ENCODE results near the gene CACTIN.
"Not testable (repeated sequence)": the region's sequence is repeated elsewhere in the genome, so short reads cannot be mapped to it uniquely, and the experiment has no call there.

The CACTIN gene

DNA sequence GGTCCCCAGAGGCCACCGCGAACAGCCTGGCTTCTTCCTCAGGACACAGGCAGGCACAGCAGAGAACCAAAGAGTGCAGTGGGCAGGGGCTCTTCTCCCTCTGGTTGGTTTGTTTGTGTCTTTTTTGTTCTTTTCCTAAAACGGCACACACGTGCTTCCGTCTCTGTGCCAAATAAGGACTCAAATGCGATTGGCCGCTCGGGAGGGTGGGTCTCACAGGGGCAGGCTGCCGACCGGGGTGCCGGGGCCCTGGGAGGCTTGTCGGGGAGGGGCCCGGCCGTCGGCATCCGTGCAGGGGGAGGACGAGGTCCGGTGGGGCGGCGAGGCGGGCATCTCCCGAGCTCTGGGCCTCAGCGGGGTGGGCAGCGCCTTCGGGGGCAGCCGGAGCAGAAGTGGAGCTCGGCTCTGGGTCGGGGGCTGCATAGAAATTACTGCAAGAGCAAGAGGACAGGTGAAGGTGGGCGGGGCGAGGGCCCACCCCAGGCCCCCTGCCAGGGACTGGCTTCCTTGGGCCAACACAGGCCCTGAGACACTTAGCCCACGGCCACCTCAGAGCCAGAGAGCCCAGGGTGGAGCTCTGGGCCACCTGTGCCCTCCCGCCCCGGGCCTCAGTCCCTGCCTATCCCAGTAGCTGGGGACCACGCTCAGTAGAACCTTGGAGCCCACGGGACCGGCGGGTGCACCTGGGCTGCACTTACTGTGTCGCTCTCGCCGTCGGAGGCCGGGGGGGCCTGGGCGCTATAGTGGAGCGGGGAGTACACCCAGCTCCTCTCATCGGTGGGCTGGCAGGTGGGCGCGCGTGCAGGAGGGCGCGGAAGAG is 6.4 kb upstream of the CACTIN start:
- no peak overlapping the region for H3K27ac ChIP-seq

DNA sequence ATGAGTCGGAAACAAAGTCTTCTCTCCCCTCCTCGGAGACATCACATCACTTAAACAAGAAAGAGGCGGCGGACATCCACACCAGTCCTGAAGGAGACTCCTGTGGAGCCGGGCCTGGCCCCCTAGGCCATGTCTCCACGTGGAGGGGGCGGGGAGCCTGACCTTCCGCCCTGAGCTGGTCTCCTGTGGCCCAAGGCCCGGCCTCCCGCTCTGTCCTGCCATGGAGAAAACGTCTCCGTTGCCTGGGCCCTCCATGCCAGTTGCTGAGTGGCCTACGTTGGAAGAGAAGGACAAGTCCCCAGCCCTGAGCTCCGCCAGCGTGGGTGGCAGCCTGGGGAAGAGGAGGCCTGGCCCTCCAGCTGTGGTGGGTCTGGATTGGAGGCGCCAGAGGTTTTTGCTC is 5.5 kb upstream of the CACTIN start:
- H3K27ac ChIP-seq: no peak overlapping the region
- no peak for DNase-seq (ENCODE audit: low read depth, low spot score)

More for the DNA sequence above, 6.4 kb upstream of the CACTIN start:
- no peak for DNase-seq (ENCODE audit: low read depth, low spot score)

DNA sequence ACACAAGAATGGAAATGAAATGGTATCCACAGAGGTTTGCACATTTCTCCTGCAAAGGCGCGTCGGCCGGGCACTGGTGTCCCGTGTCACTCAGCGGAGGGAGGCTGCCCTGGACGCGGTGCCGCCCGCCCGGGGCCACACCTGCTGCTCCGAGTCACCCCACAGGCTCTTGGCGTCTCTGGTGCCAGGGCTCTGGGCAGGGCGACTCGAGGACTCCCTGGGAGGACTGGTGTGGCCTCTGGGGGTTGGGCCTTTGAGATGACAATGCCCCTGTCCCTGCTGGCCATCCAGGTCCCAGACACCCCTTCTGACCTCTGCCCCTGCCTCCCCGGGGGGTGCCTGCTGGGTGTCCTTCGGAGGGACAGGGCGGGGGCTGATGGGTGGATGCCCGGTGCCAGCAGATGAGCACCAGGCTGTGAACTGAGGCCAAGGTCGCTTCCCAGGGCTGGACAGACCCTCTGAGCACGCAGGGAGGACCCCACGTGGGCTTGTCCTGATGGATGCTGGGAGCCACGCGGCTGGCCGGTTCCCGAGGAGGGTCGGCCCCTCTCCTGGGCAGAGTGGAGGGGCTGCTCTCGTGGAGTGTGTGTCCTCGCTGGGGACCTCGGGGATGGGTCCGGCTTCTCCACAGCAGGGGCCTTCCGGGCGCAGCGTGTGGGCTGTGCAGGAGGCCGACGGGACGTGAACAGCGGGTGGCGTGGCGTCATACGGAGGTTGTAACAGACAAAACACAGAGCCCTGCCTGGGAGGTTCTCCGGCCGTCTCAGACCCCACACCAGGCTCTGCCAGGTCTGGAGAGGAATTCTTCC is 4.7 kb upstream of the CACTIN start:
- no peak for DNase-seq (ENCODE audit: low read depth, low spot score)
- H3K27ac ChIP-seq: no peak overlapping the region

DNA sequence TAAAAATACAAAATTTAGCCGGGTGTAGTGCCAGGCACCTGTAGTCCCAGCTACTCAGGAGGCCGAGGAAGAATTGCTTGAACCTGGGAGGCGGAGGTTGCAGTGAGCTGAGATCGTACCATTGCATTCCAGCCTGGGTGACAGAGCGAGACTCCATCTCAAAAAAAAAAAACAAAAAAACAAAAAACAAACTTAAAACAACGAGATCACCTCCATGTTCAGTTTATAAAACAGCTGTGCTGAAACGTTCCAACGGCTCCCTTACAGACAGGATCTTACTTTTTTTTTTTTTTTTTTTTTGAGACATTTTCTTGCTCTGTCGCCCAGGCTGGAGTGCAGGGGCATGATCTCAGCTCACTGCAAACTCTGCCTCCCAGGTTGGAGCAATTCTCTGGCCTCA is 2.2 kb upstream of the CACTIN start:
- not testable (repeated sequence) for H3K27ac ChIP-seq; DNase-seq (ENCODE audit: low read depth, low spot score)

DNA sequence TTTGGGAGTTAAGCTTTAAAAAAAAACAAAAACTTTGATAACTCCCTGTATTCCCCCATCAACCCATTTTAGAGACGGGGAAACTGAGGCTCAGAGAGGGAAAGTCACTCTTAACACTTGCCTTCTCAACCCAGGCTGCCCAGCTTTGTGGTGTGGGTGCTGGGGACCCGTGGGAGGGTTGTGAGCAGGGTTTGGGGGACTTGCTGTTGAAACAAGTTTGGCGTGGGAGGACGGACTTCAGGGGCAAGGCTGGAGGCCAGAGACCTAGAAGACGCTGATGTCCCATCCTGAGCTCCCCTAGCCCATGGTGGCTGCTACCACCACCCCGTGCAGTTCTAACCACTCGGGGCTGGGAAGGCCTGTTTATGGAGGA is 747 bp upstream of the CACTIN start:
- no peak for DNase-seq (ENCODE audit: low read depth, low spot score)
- peak overlapping the region; percentile 88 for H3K27ac ChIP-seq

GRCh38 chr19:3625996-3626472 is 556 bp downstream of the CACTIN start:
- DNase-seq (ENCODE audit: low read depth, low spot score): no peak
- peak overlapping the region; percentile 88 for H3K27ac ChIP-seq

GRCh38 chr19:3623716-3624115 is 2.9 kb downstream of the CACTIN start:
- DNase-seq (ENCODE audit: low read depth, low spot score): no peak
- no peak overlapping the region for H3K27ac ChIP-seq

GRCh38 chr19:3622224-3622623 is 4.4 kb downstream of the CACTIN start:
- DNase-seq (ENCODE audit: low read depth, low spot score): no peak

DNA sequence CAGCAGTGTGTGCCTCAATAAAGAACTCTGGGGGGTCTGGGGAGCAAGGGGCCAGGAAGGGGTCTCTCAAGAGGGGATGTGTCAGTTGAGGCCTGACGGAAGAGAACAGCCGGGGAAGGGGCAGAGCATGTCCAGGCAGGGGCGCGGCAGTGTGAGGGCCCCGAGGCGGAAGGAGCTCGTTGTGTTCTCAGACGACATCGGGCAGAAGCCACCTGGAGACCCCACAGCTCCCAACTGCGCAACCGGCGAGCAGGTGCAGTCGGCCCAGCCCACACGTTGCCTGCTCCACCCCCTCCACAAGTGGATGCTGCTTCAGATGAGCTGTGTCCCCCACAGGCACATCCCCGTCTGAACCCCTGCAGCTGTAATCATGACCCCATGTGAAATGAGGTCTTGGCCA is 4.9 kb downstream of the CACTIN start:
- no peak overlapping the region for H3K27ac ChIP-seq
- no peak for DNase-seq (ENCODE audit: low read depth, low spot score)

More at GRCh38 chr19:3622224-3622623, 4.4 kb downstream of the CACTIN start:
- H3K27ac ChIP-seq: no peak overlapping the region

GRCh38 chr19:3620817-3621547 is 5.6 kb downstream of the CACTIN start:
- no peak overlapping the region for H3K27ac ChIP-seq
- DNase-seq (ENCODE audit: low read depth, low spot score): no peak

DNA sequence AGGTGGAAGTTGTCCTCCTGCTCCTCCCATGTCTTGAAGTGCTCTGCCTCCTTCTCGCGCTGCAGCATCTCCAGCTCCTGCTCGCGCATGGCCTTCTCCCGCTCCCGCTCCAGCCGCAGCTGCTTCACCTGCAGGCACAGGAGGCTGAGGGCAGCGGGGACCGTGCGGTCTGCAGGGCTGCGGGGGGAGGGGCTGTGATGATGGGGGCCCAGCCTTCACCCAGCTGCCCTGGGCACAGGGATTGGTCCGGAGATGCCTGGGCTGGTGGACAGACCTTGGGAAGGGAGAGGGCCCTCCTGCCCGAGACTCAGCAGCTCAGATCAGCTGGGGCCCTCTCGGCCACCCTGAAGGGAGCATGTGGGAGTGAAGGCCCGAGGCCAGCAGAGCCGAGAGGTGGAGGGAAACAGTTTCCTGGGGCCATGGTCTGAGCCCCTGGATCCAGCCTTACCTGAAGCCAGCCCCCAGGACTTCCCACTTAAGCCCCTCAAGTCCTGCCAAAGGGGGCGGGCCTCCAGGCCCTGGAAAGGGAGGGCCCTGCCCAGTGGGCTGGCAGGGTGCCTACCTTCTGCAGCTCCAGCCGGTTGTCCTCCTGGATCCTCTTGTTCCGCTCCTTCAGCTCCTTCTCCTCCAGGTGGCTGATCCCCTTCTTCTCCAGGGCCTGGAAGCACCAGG is 6.3 kb downstream of the CACTIN start:
- DNase-seq (ENCODE audit: low read depth, low spot score): no peak
- H3K27ac ChIP-seq: no peak overlapping the region

GRCh38 chr19:3619631-3620012 is 7.0 kb downstream of the CACTIN start:
- no peak overlapping the region for H3K27ac ChIP-seq
- DNase-seq (ENCODE audit: low read depth, low spot score): no peak

DNA sequence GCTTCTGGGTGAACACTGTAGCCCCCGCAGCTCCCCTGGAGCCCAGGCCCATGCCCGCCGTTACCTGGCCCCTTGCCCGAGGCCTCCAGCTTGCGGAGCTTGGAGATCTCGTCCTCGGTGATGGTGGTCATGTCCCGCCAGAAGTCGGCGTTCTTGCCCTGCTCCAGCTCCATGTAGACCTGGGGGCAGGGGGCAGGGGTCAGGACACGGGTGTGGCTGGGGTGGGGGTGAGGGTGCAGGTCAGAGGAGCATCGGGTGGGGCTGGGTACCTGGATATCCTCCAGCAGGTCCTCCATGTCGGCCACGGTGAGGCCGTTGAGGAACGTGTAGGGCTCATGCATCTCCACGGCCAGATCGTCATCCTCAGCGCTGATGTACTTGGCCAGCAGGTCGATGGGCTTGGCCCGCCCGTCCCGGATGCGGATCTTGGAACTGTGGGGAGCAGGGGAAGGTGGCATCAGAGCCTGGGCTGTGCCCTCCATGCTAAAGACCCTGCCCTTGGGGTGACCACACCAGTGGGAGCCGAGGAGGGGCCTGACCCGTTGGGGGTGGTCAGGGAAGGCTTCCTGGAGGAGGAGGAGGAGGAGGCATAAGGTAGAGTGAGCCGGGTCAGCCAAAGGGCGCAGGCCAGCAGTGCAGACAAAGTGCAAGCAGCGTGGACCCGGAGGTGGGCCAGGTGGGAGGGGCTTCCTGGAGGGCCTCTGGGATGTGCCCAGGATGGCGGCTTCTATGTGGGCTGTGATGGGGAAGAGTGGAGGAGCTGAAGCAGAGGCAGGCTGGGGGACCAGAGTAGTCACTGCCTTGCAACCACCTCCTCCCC is 7.6 kb downstream of the CACTIN start:
- no peak overlapping the region for H3K27ac ChIP-seq
- DNase-seq (ENCODE audit: low read depth, low spot score): no peak

DNA sequence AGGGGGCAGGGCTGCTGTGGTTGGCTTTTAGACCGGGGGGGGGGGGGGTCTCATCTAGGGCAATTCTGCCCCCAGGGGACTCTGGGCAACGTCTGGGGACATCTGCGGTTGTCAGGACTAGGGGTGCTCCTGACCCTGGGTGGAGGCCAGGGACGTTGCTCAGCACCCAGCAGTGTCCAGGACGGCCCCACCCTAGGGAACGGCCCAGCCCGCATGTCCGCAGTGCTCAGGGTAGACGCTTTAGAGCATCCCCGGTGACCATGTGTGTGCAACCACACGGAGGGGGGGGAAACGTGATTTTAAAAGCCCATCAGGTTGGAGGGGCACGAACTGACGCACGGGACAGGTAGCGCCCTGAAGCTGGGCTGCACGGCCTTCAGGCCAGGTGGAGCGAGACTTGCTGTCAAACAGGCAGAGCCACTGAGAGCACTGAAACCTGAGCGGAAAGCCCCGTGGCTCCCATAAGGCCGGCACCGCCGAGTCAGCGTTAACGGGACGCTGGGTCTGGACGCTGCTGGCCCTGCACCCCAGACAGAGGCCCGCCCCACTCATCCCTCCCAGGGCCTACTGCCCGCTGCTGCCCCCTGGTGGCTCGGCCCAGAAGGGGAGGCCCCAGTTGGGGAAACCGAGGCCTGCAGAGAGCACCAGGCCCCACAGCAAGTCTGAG is 8.3 kb downstream of the CACTIN start:
- H3K27ac ChIP-seq: no peak overlapping the region
- DNase-seq (ENCODE audit: low read depth, low spot score): no peak

DNA sequence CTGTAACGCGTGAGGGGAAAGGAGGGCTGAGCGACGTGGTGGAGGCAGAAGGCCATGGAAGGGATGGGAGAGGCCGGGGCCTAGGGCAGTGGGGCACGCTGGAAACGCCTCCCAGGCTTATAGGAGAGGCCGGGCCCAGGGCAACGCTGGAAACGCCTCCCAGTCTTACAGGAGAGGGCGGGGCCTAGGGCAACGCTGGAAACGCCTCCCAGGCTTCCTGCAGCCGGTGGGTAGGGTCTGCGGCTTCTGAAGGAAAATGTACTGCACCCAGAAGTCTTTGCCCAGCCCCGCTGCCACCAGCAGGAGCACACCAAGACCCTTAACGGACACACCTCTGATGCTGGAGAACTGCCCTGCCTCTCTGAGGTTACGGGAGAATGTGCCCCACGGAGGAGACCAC is 9.1 kb downstream of the CACTIN start:
- H3K27ac ChIP-seq: no peak overlapping the region
- no peak for DNase-seq (ENCODE audit: low read depth, low spot score)

GRCh38 chr19:3615524-3616135 is 11.0 kb downstream of the CACTIN start:
- no peak for DNase-seq (ENCODE audit: low read depth, low spot score)
- no peak overlapping the region for H3K27ac ChIP-seq

DNA sequence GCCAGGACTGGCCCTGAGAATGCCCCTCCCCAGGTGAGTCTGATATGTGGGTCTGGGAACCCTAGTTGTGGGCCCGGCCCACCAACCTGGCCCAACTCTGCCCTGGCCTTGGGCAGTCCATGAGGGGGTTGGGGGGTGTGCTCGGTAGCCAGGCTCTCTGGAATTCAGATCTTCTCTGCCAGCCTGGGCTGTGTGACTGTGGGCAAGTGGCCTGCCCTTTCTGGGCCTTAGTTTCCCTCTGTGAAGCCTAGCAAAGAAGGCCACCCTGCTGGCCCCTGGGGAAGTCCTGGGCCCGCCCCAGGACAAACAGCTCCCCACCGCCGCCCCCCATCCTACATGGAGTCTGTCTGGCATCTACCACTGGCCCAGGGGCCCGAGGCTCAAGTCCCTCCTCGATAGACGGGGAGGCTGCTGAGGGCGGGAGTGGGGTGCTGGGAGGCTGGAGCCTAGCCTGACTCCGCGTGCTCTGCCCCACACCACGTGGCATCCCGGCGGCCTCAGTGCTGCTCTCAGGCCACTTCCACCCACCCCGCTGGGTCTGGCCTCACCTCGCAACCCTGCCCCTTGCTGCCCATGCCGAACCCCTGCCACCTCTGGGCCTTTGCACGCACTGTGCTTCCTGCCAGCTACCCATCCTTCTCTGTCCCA is 11.6 kb downstream of the CACTIN start:
- DNase-seq (ENCODE audit: low read depth, low spot score): no peak
- no peak overlapping the region for H3K27ac ChIP-seq

All from epithelial cell of prostate (primary cell).